Tibial nerve (tissue), 4 donors: ENCODE data around the gene CLIC5.

Source experiments
- CTCF ChIP-seq, 5 experiments: fragments of 200-600 bp in 3 of 5; fragments of 450-650 bp in 2 of 5; sonication (generic) in 3 of 5; IDR thresholded peaks; one replicate each; pipeline ENCODE4 v1.5.1; 2016 to 2019; ENCODE audit warnings: antibody characterized with exemption in 5 of 5, mild to moderate bottlenecking in 3 of 5, moderate library complexity in 2 of 5
- EP300 ChIP-seq, 2 donors: sonication (generic); formaldehyde crosslinking; IDR thresholded peaks; one replicate each; pipeline ENCODE4 v1.6.1; 2017; ENCODE audit warnings: antibody characterized with exemption in 2 of 2, mild to moderate bottlenecking in 1 of 2
- POLR2A ChIP-seq, 2 donors: fragments of 450-650 bp; IDR thresholded peaks; one replicate each; pipeline ENCODE4 v1.6.1; 2017; ENCODE audit warnings: antibody characterized with exemption in 2 of 2, mild to moderate bottlenecking in 2 of 2, moderate library complexity in 2 of 2

- TF ChIP-seq CTCF (IDR thresholded peaks at IDR 0.05) = no peak
- TF ChIP-seq POLR2A (IDR thresholded peaks at IDR 0.05) = no peak
- no peak for TF ChIP-seq EP300 (IDR thresholded peaks at IDR 0.05)
These were observed 10.6 kb upstream of the CLIC5 start for GRCh38 chr6:46026307-46026706.
